ENCODE data around the gene TEAD3.

The TEAD3 gene

GRCh38 chr6:35474131-35474941 is 22.5 kb downstream of the TEAD3 start:
- no peak for DNase-seq

- no peak for DNase-seq
Observed at GRCh38 chr6:35473850-35474130, 23.1 kb downstream of the TEAD3 start.

- no peak for DNase-seq
Observed at GRCh38 chr6:35473075-35473849, 23.6 kb downstream of the TEAD3 start.

GRCh38 chr6:35471836-35472345 is 25.0 kb downstream of the TEAD3 start:
- no peak for DNase-seq

GRCh38 chr6:35470663-35471120 is 26.2 kb downstream of the TEAD3 start:
- DNase-seq = no peak

- DNase-seq = no peak
Observed at GRCh38 chr6:35469751-35470662, 26.9 kb downstream of the TEAD3 start.

- DNase-seq = no peak
Observed at GRCh38 chr6:35468980-35469750, 27.7 kb downstream of the TEAD3 start.

- peak; percentile 94 for DNase-seq
Observed at GRCh38 chr6:35468181-35468979, 28.5 kb downstream of the TEAD3 start, which contains the start of gene RPL10A. TSS of gene RPL10A (plus strand) at chr6:35468401. CDS start at chr6:35468435, 34 bp downstream.

- DNase-seq = no peak
Observed at GRCh38 chr6:35465646-35466045, 31.2 kb downstream of the TEAD3 start.

GRCh38 chr6:35463292-35463691 is 33.6 kb downstream of the TEAD3 start:
- no peak for DNase-seq

- DNase-seq = no peak
Observed at GRCh38 chr6:35461270-35461669, 35.6 kb downstream of the TEAD3 start.

GRCh38 chr6:35457907-35458306 is 39.0 kb downstream of the TEAD3 start:
- no peak for DNase-seq

- DNase-seq = no peak
Observed at GRCh38 chr6:35454391-35455110, 42.3 kb downstream of the TEAD3 start.

- no peak for DNase-seq
Observed at GRCh38 chr6:35453236-35453635, 43.6 kb downstream of the TEAD3 start.

GRCh38 chr6:35452183-35453090 is 44.4 kb downstream of the TEAD3 start, which contains the start of gene FANCE:
TSS of gene FANCE (plus strand) at chr6:35452338. CDS start at chr6:35452546, 208 bp downstream.
- peak; percentile 82 for DNase-seq

- no peak for DNase-seq
Observed at GRCh38 chr6:35451354-35452182, 45.3 kb downstream of the TEAD3 start.

- DNase-seq = peak; percentile 59
Observed at GRCh38 chr6:35449287-35449881, 47.5 kb downstream of the TEAD3 start.

GRCh38 chr6:35448191-35448590 is 48.7 kb downstream of the TEAD3 start:
- peak; percentile 23 for DNase-seq

Data from NCI-H2171 (cell line).